Measurements from ENCODE around the gene FNIP1.
A peak's percentile ranks its signal among the peaks of the same experiment; 100 is the strongest.
"Not testable (repeated sequence)": the region's sequence is repeated elsewhere in the genome, so short reads cannot be mapped to it uniquely, and the experiment has no call there.

FNIP1 gene

DNA sequence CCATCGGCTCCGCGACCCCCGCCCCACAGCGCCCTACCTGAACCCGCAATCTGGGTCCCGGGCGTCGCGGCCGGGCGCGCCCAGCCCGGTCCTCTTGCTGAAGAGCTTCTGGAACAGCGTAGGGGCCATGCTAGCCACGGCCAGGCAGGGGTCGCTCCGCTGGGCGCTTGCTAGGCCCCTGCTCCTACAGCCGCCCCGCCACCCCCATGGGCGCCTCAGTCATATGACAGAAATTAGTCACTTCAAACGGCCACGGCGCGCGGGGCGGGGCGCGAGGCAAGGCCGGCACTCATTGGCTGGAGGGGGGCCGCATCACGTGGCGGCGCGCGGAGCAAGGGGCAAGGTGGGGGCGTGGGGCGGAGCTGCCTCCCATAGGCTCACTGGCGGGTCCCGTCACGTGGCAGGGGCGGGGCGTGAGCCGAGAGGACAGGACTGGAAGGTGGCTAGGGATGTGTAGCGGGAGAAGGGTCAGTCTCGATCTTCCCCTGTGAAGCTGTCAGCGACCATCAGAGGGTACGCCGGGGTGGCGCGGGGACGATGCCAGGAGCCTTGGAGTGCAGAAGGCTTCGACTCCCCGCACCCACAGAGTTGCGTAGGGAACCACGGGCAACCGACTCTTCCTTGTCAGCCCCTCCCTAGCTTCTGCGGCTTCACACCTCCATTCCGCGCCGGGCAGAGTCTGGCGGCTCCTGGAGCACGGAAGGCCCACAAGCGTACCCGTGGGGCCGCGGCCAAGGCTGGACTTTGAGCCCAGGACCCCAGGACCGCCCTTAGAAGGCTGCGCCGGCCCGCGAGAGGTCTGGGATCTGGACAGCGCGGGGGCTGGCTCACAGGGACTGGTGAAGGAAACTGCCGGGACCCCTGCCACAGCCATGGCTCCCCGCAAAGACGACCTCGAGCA lies at the start of gene FNIP1:
Gene FNIP1, minus strand, starts transcription at position 225 of the 901 bp plus-strand sequence. Its CDS starts 96 bp downstream, at position 129.
- DNase-seq: peak; percentile 99

DNA sequence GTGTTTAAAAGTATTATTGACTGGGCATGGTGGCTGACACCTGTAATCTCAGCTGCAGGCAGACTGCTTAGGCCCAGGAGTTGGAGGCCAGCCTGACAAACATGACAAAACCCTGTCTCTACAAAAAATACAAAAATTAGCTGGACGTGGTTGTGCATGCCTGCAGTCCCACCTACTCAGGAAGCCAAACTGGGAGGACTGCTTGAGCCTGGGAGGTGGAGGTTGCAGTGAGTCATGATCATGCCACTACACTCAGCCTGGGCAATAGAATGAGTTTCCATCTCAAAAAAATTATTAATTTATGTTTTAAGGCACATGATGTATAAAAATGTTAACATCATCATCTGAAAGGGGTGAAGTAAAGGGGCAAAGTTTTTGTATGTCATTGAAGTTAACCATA lies 49.7 kb upstream of the FNIP1 start:
- DNase-seq: no peak

DNA sequence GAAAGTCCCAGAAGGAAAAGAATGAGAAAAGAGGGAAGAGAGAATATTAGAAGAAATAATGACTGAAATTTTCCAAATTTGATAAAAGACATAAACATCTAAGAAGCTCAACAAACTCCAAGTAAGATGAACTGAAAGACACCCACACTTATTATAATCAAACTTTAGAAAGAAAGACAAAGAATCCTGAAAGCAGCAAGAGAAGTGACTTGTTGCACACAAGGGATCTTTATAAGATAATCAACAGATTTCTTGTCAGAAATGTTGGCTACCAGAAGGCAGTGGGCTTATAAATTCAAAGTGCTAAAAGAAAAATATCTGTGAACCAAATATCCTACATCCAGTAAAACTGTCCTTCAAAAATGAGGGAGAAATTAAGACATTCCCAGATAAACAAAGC lies 49.0 kb upstream of the FNIP1 start:
- no peak for DNase-seq

DNA sequence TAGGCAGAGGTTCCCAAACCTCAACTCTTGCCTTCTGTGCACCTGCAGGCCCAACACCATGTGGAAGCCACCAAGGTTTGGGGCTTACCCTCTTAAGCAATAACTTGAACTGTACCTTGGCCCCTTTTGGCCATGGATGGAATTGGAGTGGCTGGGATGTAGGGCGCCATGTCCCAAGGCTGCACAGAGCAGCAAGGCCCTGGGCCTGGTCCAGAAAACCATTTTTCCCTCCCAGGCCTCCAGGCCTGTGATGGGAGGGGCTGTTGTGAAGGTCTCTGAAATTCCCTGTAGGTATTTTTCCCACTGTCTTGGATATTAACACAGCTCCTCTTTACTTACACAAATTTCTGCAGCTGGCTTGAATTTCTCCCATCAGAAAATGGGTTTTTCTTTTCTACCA lies 46.2 kb upstream of the FNIP1 start:
- not testable (repeated sequence) for DNase-seq

DNA sequence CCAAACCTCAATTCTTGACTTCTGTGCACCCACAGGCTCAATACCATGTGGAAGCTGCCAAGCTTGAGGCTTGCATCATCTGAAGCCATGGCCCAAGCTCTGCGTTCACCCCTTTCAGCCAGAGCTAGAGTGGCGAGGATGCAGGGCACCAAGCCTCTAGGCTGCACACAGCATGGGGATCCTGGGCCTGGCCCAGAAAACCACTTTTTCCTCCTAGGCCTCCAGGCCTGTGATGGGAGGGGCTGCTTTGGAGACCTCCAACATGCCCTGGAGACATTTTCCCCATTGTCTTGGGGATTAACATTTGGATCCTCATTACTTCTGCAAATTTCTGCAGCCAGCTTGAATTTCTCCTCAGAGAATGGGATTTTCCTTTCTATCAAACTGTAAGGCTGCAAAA lies 35.9 kb upstream of the FNIP1 start:
- not testable (repeated sequence) for DNase-seq

DNA sequence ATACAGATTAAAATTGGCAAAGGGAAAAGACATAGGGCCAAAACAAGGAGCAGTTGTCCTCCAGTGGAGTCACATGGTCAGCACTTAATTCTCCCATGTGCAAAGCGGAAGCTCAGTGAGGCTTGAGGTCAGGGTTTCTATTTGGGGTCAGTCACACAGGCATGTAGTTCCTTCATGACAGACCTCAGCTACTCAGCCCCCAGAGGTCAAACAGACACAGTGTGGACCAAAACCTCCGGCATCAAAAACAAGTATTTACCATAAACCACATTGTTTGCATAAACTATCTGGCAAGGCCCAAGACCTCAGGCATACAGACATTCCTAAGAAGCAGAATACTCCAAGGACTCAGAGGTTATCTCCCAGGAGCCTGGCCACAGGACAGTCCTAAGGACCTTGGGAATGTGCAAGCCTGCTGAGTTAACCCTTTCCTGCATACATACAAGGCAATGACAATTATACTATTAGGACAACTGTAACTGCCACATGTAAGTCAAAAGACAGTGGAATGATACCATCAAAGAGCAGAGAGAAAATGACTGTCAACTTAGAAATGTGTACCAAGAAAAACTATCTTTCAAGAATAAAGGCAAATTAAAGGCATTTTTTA lies 28.7 kb upstream of the FNIP1 start:
- DNase-seq: no peak

DNA sequence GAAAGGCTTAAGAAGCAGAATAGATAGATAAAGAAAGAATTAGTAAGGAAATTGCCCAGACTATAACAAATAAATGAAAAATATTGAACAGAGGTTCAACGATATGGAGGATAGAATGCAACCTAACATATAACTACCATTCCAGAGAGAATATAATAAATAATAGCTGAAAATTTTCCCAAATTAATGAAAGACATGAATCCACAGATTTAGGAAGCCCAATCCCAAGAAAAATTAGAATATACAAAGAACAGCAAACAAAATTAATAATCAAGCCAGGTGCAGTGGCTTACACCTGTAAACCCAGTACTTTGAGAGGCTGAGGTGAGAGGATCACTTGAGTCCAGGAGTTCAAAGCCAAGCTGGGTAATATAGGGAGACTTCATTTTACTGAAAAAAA lies 27.8 kb upstream of the FNIP1 start:
- DNase-seq: no peak

DNA sequence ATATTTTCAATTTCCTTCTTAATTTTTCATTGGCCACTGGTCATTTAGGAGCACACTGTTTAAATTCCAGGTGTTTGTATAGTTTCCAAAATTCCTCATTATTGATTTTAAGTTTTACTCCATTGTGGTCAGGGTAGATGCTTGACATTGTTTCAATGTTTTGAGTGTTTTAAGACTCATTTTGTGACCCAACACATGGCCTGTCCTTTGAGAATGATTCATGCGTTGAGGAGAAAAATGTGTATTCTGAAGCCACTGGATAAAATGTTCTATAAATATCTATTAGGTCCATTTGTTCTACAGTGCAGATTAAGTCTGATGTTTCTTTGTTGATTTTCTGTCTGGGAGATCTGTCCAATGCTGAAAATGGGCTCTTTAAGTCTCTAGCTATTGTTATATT lies 24.4 kb upstream of the FNIP1 start:
- DNase-seq: no peak

DNA sequence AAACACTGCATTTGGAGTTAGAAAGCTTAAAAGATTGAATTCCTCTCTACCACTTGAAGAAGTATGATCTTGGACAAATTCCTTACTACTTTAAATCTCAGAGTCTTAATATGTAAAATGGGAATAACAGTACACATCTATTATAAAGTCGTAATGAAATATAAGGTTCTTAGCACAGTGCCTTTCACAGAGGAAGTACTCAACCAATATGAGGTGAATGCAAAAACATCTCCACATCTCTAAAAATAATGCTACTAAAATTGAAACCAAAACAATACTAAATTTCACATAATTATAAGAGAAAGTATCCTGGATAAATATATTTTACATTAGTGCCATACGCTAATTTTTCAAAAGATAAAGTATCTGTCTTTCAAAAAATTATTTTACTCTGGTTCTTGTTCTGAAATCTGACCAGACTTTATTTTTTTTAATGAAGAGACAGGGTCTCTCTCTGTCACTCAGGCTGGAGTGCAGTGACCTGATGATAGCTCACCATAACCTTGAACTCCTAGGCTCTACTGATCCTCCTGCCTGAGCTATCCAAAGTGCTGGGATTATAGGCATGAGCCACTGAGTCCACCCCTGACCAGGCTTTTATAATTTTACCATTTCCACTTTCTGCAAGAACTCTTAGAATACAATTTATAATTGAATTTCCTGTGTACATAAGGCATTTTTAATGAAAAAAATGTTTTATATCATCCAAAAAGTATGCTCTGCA lies 21.3 kb upstream of the FNIP1 start:
- DNase-seq: no peak

DNA sequence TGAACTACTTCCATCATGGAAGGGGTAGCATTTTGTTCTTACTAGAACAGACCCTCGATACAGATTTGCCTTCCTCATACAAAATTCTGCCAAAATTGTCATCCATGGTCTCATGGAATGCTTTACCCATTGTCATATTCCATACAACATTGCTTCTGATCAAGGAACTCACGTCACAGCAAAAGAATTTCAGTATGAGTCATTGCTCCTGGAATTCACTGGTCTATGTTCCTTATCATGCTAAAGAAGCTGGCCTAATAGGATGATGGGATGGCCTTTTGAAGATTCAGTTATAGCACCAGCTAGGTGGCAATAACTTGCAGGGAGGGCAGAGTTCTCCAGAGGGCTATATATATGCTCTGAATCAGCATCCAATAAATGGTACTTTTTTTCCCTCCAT lies 18.2 kb upstream of the FNIP1 start:
- DNase-seq: no peak

DNA sequence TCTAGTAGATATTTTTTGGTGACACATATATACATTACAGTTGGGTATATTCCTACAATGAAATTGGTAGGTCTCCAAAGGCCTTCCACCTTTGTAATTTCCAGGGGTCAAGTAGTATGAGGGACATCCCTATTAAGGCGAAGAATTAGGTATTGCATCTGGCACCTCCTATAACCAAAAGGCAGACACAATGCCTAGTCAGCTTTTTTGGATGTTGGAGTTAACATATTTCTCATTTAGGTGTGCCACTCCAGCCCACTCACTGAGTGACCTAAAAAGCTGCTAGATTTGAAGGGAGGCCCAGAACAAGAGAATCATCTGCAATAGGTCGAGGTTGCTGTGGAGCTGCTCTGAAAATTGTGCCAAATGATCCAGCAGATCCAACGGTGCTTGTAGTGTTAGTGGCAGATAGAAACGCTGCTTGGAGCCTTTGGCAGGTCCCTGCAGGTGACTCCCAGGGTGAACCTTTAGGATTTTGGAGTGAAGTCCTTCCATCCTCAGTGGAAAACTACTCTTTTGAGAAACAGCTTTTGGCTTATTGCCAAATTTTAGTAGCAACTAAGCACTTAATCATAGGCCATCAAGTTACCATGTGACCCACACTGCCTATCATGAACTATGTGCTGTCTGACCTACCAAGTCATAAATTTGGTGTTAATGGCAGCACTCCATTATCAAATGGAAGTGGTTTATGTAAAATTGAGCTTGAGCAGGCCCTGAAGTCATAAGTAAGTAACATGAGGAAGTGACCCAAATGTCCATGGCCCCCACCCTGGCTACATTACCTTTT lies 15.7 kb upstream of the FNIP1 start:
- no peak for DNase-seq

DNA sequence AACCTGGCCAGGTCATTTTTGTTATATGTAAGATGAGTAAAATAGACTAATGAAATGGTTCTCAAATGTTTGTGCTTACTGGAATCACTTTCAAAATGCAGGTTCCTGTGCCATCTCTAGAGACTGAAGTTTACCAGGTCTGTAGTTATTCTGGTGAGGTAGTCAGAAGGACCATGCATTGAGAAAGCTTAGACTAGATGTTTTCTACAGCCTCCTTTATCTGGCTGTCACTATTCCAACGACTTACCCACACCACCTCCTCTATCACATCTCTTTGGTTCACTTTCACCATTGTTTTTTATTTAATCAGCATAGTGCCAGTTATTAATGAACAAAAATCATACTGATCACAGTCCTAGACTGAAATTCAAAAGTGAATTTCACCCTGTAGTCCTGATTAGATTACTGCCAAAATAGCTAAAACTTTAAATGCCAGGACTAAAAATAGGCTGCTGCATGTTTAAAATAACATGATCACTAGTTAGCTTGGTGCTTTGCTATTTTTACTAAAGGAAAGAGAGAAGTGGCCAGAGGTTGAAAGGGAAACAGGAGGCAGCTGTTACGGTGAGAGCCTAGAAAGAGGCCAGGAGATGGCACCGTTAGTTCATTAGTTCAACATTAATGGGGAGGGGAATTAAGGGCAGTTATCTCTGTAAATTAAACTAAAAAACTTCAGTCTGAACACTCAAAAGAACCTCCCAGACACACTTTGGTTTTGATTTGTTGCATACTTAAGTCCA lies 13.9 kb upstream of the FNIP1 start:
- DNase-seq: no peak

DNA sequence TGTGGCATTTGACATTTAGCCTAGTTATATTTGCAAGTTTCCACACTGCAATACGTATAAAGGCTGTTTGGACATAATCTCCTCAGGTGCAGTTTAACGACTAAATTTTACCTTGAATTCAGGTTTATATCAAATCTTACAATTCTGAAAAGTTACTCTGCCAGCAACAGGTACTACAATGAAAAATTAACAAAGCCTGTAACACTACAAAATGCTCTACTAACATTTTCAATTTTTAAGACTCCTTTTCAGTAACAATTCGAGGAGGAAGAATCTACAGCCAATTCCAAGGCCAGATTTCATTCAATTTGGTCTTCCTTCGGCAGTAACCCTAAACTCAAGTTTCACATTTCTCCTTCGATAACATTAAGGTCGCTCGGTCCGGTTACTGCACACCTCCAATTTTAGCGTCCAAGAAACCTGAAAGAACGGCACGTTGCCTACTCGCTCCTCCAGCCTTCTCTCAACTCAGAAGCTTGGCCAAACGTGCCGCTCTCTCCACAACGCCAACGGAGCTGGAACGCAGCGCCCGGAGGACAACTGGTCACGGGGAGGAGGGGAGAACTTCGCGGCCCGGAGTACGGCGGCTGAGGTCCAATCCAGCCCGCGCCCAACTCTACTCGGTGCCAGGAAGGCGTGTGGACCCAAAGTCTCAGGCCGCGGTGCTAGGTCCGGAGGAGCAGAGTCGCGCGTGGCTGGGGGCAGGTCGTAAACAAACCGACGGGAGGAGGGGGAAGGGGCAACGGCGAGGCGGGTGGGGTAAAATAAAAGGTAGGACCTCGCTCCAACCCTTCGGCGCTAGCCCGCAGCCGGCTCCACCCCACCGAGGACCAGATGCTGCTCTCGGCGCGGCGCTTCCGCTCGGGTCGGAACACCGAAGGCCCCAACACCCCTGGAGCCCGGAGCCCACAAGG lies 681 bp downstream of the FNIP1 start:
- peak; percentile 40 to 50 for DNase-seq

DNA sequence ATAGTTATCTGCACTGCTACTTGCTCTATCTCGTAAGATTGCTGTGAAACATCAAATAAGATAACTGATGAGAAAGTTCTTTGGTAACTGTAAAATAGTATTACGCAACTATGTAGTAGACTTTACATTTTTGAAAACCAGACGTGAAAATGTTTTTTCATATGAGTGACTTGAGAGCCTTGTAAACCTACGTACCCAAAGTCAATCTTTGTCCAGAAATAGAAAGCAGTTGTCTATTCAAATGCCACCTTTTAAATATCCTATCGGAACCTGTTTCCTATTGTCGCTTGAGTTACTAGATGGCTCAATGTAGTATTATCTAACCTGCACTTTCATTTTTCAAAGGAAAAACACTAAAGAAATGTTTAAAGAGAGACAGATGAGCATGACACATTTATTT lies 1.6 kb downstream of the FNIP1 start:
- DNase-seq: no peak

DNA sequence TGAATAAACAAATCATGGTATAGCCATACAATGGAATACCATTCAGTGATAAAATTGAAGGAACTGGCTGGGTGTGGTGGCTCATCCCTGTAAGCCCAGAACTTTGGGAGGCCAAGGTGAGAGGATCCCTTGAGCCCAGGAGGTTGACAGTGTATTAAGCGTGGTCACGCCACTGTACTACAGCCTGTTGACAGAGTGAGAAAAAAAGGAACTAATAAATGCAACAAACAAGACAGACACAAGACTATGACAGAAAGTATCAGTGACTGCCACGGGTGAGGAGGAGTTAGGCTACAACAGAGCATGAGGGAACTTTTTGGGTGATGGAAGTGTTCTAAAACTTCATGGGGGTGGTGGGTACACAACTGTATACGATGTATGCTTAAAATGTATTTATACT lies 2.2 kb downstream of the FNIP1 start:
- no peak for DNase-seq

DNA sequence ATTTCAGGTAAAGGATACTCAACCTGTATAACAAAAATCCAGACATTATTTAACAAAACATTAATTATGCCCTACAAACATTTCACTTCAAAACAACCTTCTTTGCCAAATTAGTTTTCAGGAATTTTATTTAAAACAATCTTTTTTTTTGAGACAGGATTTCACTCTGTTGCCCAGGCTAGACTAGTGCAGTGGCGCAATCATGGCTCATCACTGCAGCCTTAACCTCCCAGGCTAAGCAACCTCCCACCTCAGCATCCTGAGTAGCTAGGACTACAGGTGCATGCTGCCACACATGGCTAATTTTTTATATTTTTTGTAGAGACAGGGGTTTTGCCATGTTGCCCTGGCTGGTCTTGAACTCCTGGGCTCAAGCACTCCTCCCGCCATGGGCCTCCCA lies 3.9 kb downstream of the FNIP1 start:
- no peak for DNase-seq

DNA sequence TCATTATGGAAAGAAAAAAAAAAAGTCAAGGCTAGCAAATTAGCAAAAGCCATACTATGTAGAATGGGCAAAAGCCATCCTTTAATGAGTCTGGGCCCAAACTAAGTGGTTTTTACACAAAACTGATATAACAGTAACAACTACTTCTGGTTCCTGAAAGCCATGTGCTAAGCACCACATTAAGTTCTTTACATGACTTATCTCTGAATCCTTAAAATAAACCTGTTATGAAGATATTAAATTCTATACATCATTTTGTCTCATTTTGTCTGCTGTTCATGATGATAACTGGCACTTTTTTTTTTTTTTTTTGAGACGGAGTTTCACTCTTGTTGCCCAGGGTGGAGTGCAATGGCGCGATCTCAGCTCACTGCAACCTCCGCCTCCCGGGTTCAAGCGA lies 5.0 kb downstream of the FNIP1 start:
- DNase-seq: no peak

DNA sequence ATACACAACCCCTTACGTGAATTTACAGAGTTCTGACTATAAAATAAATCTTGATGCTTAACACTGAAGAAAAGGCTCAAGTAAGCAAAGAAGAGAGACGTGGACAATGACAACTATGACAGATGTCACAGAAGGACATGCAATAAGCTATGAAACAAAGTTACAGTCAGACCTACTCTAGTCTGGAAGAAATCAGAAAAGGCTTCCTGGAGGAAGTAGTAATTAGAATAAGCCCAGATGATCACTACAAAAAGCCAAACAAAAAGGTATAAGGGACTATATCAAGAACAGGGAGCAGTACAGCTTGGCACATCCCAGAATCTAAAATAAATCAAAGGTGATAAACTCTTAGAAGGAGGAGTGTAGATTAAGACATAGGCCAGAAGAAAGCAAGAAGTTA lies 6.3 kb downstream of the FNIP1 start:
- DNase-seq: no peak

DNA sequence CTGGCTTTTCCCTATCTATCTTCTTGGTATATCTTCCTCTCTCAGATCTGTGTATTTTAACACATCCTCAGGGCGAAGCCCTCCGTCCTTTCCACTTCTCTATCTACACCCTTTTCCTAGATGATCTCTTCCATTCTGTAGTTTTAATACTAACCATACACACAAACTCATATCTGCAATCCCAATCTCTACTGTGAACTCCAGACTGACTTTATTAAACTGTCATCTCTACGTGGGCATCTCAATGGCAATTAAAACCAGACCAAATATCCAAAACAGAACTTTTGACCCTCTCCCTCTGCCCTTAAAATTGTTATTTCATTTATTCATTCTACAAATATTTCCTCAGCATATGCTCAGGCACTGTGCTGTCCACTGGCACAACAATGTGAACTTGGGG lies 7.1 kb downstream of the FNIP1 start:
- no peak for DNase-seq

DNA sequence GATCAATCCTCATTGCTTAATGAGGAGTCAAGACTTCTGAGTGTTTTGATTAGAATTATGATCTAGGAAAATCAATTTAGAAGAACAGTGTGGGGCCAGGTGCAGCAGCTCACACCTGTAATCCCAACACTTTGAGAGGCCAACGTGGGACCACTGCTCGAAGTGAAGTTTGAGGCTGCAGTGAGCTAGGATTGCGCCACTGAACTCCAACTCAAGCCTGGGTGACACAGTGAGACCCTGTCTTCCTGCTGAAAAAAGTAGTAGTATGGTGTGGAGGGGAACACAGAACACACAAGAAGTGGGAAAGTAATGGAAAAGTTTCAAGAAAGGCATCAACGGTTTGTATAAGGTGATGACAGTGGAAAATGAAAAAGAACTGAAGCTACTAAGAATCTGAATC lies 9.1 kb downstream of the FNIP1 start:
- no peak for DNase-seq

All from stimulated activated CD4-positive, alpha-beta T cell treated with anti-CD3 and anti-CD28 coated beads, Interleukin-2, amount 100 ng/mL, for 24 hours (primary cell).